ENCODE results near the gene CDH4. TPM values are rescaled to one million over a fixed set of nuclear protein-coding genes. Genes with fewer than 3 reads are reported as not detected.

CDH4 gene
- total RNA-seq, 2 experiments from 2014 or later, result not detected

DNA sequence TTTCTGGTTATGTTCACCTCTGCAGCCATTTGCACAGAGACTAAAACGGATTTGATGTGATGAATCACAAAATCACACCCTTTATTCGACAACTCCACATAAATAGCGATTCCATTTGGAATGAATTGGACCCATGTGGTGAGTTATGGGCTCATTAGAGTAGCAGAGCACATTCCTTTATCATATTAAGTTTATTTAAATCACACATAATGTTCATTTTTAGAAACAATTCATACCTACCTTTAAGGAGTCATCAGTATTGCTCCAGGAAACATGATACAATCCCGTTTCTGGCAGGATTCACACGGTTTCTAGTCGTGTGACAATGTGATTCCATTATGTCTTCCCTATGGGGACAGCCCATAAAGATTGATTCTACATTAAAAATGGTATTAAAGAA is 303.5 kb downstream of the CDH4 start:
- no peak for DNase-seq (ENCODE audit: low spot score)
- Histone ChIP-seq H3K79me2 (ENCODE audit: insufficient read depth, low read depth, low read length) (no peaks in the 10 kb centered on the region), H3K9me3 (ENCODE audit: low read length) (peaks cover 5% of the 10 kb centered on the region; the same call in 1 of the 2 replicates), H3K4me3 (ENCODE audit: low read depth, low read length, poor library complexity, severe bottlenecking) (no peak overlapping the region), H2AFZ (ENCODE audit: low read length) (no peak overlapping the region), H3K4me1 (ENCODE audit: insufficient read depth, low read length, poor library complexity, severe bottlenecking) (no peaks in the 10 kb centered on the region), H4K20me1 (ENCODE audit: insufficient read depth, low read length) (no peaks in the 10 kb centered on the region), H3K27ac (ENCODE audit: low read depth, low read length, poor library complexity, severe bottlenecking) (no peak overlapping the region), H3K4me2 (ENCODE audit: low read length) (no peak overlapping the region), H3K36me3 (ENCODE audit: insufficient read depth, low read length) (no peaks in the 10 kb centered on the region), H3K9me2 (ENCODE audit: insufficient read depth, low read length) (no peaks in the 10 kb centered on the region)
- intact Hi-C loops (cut with micrococcal nuclease; ENCODE audit: unreplicated experiment), result no loop called here
- no TSS peak for BruUV-seq (replicated peaks)
- CTCF ChIA-PET (ENCODE audit: unreplicated experiment), result no interaction called here
- no peak for TF ChIP-seq EZH2phosphoT487 (IDR thresholded peaks at IDR 0.05; ENCODE audit: borderline replicate concordance, low read depth, low read length)
- TF ChIP-seq, protein P1, sequence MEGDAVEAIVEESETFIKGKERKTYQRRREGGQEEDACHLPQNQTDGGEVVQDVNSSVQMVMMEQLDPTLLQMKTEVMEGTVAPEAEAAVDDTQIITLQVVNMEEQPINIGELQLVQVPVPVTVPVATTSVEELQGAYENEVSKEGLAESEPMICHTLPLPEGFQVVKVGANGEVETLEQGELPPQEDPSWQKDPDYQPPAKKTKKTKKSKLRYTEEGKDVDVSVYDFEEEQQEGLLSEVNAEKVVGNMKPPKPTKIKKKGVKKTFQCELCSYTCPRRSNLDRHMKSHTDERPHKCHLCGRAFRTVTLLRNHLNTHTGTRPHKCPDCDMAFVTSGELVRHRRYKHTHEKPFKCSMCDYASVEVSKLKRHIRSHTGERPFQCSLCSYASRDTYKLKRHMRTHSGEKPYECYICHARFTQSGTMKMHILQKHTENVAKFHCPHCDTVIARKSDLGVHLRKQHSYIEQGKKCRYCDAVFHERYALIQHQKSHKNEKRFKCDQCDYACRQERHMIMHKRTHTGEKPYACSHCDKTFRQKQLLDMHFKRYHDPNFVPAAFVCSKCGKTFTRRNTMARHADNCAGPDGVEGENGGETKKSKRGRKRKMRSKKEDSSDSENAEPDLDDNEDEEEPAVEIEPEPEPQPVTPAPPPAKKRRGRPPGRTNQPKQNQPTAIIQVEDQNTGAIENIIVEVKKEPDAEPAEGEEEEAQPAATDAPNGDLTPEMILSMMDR (conservative IDR thresholded peaks at IDR 0.05; ENCODE audit: low read length), result no peak
- POLR2A ChIA-PET, result no interaction called here

DNA sequence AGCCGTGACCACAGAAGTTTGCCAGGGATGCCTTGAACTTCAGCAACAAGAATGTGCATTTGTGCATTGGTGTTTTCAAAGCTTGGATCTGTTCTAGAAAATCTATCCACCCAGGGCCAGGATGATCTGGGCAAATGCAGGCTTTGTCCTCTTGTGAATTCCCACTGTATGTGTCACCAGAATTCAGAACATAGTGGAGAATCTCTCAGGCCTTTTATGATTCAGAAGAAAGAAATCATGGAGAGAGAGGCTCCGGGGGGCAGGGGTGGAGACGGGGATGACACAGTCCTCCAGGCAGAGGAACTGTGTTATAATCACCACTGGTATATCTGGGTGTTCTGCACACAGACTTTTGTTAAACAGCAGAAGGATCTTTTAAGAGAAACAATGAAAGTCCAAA is 304.1 kb downstream of the CDH4 start:
- Histone ChIP-seq H3K79me2 (ENCODE audit: insufficient read depth, low read depth, low read length) (no peaks in the 10 kb centered on the region), H3K4me3 (ENCODE audit: low read depth, low read length, poor library complexity, severe bottlenecking) (no peak overlapping the region), H3K9me2 (ENCODE audit: insufficient read depth, low read length) (no peaks in the 10 kb centered on the region), H3K4me1 (ENCODE audit: insufficient read depth, low read length, poor library complexity, severe bottlenecking) (no peaks in the 10 kb centered on the region), H2AFZ (ENCODE audit: low read length) (no peak overlapping the region), H3K27ac (ENCODE audit: low read depth, low read length, poor library complexity, severe bottlenecking) (no peak overlapping the region), H3K9me3 (ENCODE audit: low read length) (peaks cover 5% of the 10 kb centered on the region; the same call in 1 of the 2 replicates), H4K20me1 (ENCODE audit: insufficient read depth, low read length) (no peaks in the 10 kb centered on the region), H3K36me3 (ENCODE audit: insufficient read depth, low read length) (no peaks in the 10 kb centered on the region), H3K4me2 (ENCODE audit: low read length) (no peak overlapping the region)
- intact Hi-C loops (cut with micrococcal nuclease; ENCODE audit: unreplicated experiment), result no loop called here
- CTCF ChIA-PET (ENCODE audit: unreplicated experiment), result no interaction called here
- no TSS peak for BruUV-seq (replicated peaks)
- POLR2A ChIA-PET, result no interaction called here
- TF ChIP-seq, protein P1 (conservative IDR thresholded peaks at IDR 0.05; ENCODE audit: low read length), result no peak
- TF ChIP-seq EZH2phosphoT487 (IDR thresholded peaks at IDR 0.05; ENCODE audit: borderline replicate concordance, low read depth, low read length), result no peak
- DNase-seq (ENCODE audit: low spot score), result no peak

DNA sequence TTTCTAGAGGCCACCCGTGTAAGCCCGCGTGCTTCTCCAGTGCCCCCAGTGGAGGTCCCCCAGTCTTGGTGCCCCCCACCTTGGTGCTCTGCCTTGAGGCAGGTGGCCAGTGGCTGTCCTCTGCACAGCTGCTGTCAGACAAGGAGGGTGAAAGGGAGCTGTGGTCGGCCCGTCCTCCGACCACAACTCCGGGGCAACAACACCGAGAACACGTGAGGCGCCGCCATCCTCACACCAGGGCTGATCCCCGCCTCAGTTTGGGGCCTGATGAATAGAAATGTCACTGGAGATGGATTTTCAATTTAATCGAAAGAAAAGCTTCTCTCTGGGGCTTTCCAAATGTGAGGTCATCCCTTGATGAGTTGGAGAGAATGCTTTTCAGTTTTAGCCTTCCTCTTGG is 304.6 kb downstream of the CDH4 start:
- intact Hi-C loops (cut with micrococcal nuclease; ENCODE audit: unreplicated experiment), result no loop called here
- no TSS peak for BruUV-seq (replicated peaks)
- ChIA-PET CTCF (ENCODE audit: unreplicated experiment) (no interaction called here), POLR2A (no interaction called here)
- Histone ChIP-seq H3K27ac (ENCODE audit: low read depth, low read length, poor library complexity, severe bottlenecking) (no peak overlapping the region), H3K4me3 (ENCODE audit: low read depth, low read length, poor library complexity, severe bottlenecking) (no peak overlapping the region), H3K4me1 (ENCODE audit: insufficient read depth, low read length, poor library complexity, severe bottlenecking) (no peaks in the 10 kb centered on the region), H3K36me3 (ENCODE audit: insufficient read depth, low read length) (no peaks in the 10 kb centered on the region), H4K20me1 (ENCODE audit: insufficient read depth, low read length) (no peaks in the 10 kb centered on the region), H2AFZ (ENCODE audit: low read length) (no peak overlapping the region), H3K79me2 (ENCODE audit: insufficient read depth, low read depth, low read length) (no peaks in the 10 kb centered on the region), H3K4me2 (ENCODE audit: low read length) (no peak overlapping the region), H3K9me3 (ENCODE audit: low read length) (peaks cover 2% of the 10 kb centered on the region; the same call in 1 of the 2 replicates), H3K9me2 (ENCODE audit: insufficient read depth, low read length) (no peaks in the 10 kb centered on the region)
- no peak for DNase-seq (ENCODE audit: low spot score)
- TF ChIP-seq, protein P1 (conservative IDR thresholded peaks at IDR 0.05; ENCODE audit: low read length), result no peak
- TF ChIP-seq EZH2phosphoT487 (IDR thresholded peaks at IDR 0.05; ENCODE audit: borderline replicate concordance, low read depth, low read length), result no peak

All from OCI-LY7 (cell line).